Astrocyte (in vitro differentiated cells and primary cell): ENCODE measurements around the gene OR10V1.

ENCODE experiments used
- CTCF ChIP-seq: IDR thresholded peaks from 2 replicates; pipeline ENCODE4 v1.5.1; 2011; ENCODE audit warnings: low read depth, mild to moderate bottlenecking, inconsistent platforms, low read length, moderate library complexity; ENCODE audit not compliant: insufficient read depth
- EZH2 ChIP-seq: IDR thresholded peaks from 2 replicates; pipeline ENCODE4 v1.6.1; 2012; ENCODE audit warnings: mild to moderate bottlenecking, low read length, inconsistent platforms; ENCODE audit not compliant: insufficient read depth

GRCh38 chr11:59710136-59710847, 3.4 kb downstream of the OR10V1 start:
- TF ChIP-seq CTCF (no peak), EZH2 (no peak)
